Measurements from ENCODE around the gene RMND1. TPM values are rescaled to one million over a fixed set of nuclear protein-coding genes. Genes with fewer than 3 reads are reported as not detected.

Gene RMND1
- total RNA-seq, 3 donors from 2014 or later = 16.5 to 25.6 (median 21.0) TPM

GRCh38 chr6:151494936-151495320, 43.0 kb upstream of the RMND1 start:
- Histone ChIP-seq H3K36me3 (ENCODE audit: low read depth) (no peaks in the 10 kb centered on the region), H3K9me3 (no peaks in the 10 kb centered on the region), H3K4me1 (ENCODE audit: low read depth) (no peaks in the 10 kb centered on the region), H3K4me3 (no peak overlapping the region)
- intact Hi-C loops (cut with DNase I, micrococcal nuclease) = no loop called here
- no peak for DNase-seq
- ATAC-seq = no peak
- TF ChIP-seq CTCF (IDR thresholded peaks at IDR 0.05) = no peak

- DNase-seq (peak in 2 of 3 donors; percentile 21 to 62), ATAC-seq (peak; percentile 45)
- no peaks in the 10 kb centered on the region for H3K36me3 ChIP-seq (ENCODE audit: low read depth)
- H3K4me3 ChIP-seq = no peak overlapping the region
- intact Hi-C loops (cut with DNase I, micrococcal nuclease) = no loop called here
- no peaks in the 10 kb centered on the region for H3K4me1 ChIP-seq (ENCODE audit: low read depth)
- TF ChIP-seq CTCF (IDR thresholded peaks at IDR 0.05) = no peak
- H3K9me3 ChIP-seq = no peaks in the 10 kb centered on the region
Measured at GRCh38 chr6:151494235-151494935, 42.5 kb upstream of the RMND1 start.

- intact Hi-C loops (cut with DNase I, micrococcal nuclease) = no loop called here
- no peaks in the 10 kb centered on the region for H3K4me1 ChIP-seq (ENCODE audit: low read depth)
- H3K36me3 ChIP-seq (ENCODE audit: low read depth) = no peaks in the 10 kb centered on the region
- no peak within 1 kb of the TSS for H3K4me3 ChIP-seq
- ATAC-seq (peak; percentile 61), DNase-seq (peak; percentile 11 to 58 (median 31))
- no peaks in the 10 kb centered on the region for H3K9me3 ChIP-seq
- no peak for TF ChIP-seq CTCF (IDR thresholded peaks at IDR 0.05)
Measured at GRCh38 chr6:151493804-151494234, 41.9 kb upstream of the RMND1 start, which contains the start of gene CCDC170. CCDC170 (plus strand) TSS chr6:151494017; CDS start chr6:151494129, 112 bp downstream.

GRCh38 chr6:151493161-151493803, 41.4 kb upstream of the RMND1 start:
- ATAC-seq (peak; percentile 34), DNase-seq (no peak)
- Histone ChIP-seq H3K4me1 (ENCODE audit: low read depth) (no peaks in the 10 kb centered on the region), H3K36me3 (ENCODE audit: low read depth) (no peaks in the 10 kb centered on the region), H3K4me3 (no peak overlapping the region), H3K9me3 (no peaks in the 10 kb centered on the region)
- intact Hi-C loops (cut with DNase I, micrococcal nuclease) = no loop called here
- no peak for TF ChIP-seq CTCF (IDR thresholded peaks at IDR 0.05)

GRCh38 chr6:151490996-151491395, 39.1 kb upstream of the RMND1 start:
- no peak overlapping the region for H3K4me3 ChIP-seq
- DNase-seq = no peak
- H3K36me3 ChIP-seq (ENCODE audit: low read depth) = no peaks in the 10 kb centered on the region
- TF ChIP-seq CTCF (IDR thresholded peaks at IDR 0.05) = no peak
- intact Hi-C loops (cut with DNase I, micrococcal nuclease) = no loop called here
- no peaks in the 10 kb centered on the region for H3K4me1 ChIP-seq (ENCODE audit: low read depth)
- no peaks in the 10 kb centered on the region for H3K9me3 ChIP-seq
- ATAC-seq = no peak
